IMR-90 (cell line): Measurements from ENCODE around the gene IL21R. TPM values are rescaled to one million over a fixed set of nuclear protein-coding genes. Genes with fewer than 3 reads are reported as not detected.

Source experiments
- ATAC-seq: fragments of 200-7000 bp; cut with Tn5 transposase; 2 replicates; pipeline ENCODE4 v1.9.1; 2020; ENCODE audit warnings: low read depth, mild to moderate bottlenecking, moderate library complexity
- BruUV-seq: library from RNA; stranded (reverse); fragments of 400-500 nt; replicated peaks from 2 replicates; lab custom pipeline; 2021; lab: Mats Ljungman, UMichigan
- CTCF ChIA-PET: fragments of 300-600 bp; formaldehyde crosslinking; extraction: SDS; loops from one replicate; lab custom pipeline; 2021; ENCODE audit warnings: antibody characterized with exemption; lab: Yijun Ruan, JAX
- POLR2A ChIA-PET: fragments of 300-600 bp; sonication (Branson Sonifier 250); formaldehyde crosslinking; loops from one replicate; lab custom pipeline; 2022; ENCODE audit warnings: antibody characterized with exemption; ENCODE audit not compliant: unreplicated experiment; lab: Charles Lee
- DNase-seq: peaks from one replicate; pipeline ENCODE4 v3.0.0; 2013
- H2AFZ ChIP-seq: replicated peaks from 2 replicates; pipeline ENCODE3; 2013; ENCODE audit warnings: low read length, mild to moderate bottlenecking; ENCODE audit not compliant: poor library complexity
- H2AK5ac ChIP-seq: 2 replicates; pipeline ENCODE4 v1.6.1; 2013; ENCODE audit warnings: low read depth, low read length, inconsistent platforms
- H2AK9ac ChIP-seq: replicated peaks from 2 replicates; pipeline ENCODE3; 2013; ENCODE audit warnings: mild to moderate bottlenecking, low read depth, low read length, moderate library complexity; ENCODE audit not compliant: poor library complexity
- H2BK120ac ChIP-seq: 2 replicates; pipeline ENCODE4 v1.6.1; 2013; ENCODE audit warnings: low read depth, low read length, inconsistent platforms
- H2BK15ac ChIP-seq: 3 replicates; pipeline ENCODE4 v1.6.1; 2013; ENCODE audit warnings: low read depth, low read length, inconsistent platforms
- H2BK20ac ChIP-seq: 2 replicates; pipeline ENCODE4 v1.6.1; 2013; ENCODE audit warnings: low read depth, mild to moderate bottlenecking, inconsistent platforms, low read length, moderate library complexity
- H2BK5ac ChIP-seq: 2 replicates; pipeline ENCODE4 v1.6.1; 2013; ENCODE audit warnings: mild to moderate bottlenecking, low read depth, low read length, inconsistent platforms; ENCODE audit not compliant: poor library complexity, severe bottlenecking
- H3K14ac ChIP-seq: replicated peaks from 2 replicates; pipeline ENCODE4 v1.6.1; 2013; ENCODE audit warnings: low read depth, low read length, inconsistent platforms
- H3K18ac ChIP-seq: 2 replicates; pipeline ENCODE4 v1.6.1; 2013; ENCODE audit warnings: low read depth, low read length, control low read depth
- H3K23ac ChIP-seq: 2 replicates; pipeline ENCODE4 v1.6.1; 2013; ENCODE audit warnings: low read depth, low read length, inconsistent platforms
- H3K27ac ChIP-seq: 2 replicates; pipeline ENCODE4 v1.5.1; 2013; ENCODE audit warnings: mild to moderate bottlenecking, control low read depth, low read length; ENCODE audit not compliant: insufficient read depth
- H3K27me3 ChIP-seq: 2 replicates; pipeline ENCODE4 v1.6.1; 2013; ENCODE audit warnings: low read length; ENCODE audit not compliant: control insufficient read depth, insufficient read depth
- H3K36me3 ChIP-seq: 2 replicates; pipeline ENCODE4 v1.6.1; 2013; ENCODE audit warnings: low read length, mixed read lengths; ENCODE audit not compliant: control insufficient read depth, insufficient read depth
- H3K4ac ChIP-seq: 2 replicates; pipeline ENCODE4 v1.6.1; 2013; ENCODE audit warnings: low read depth, low read length, inconsistent platforms
- H3K4me1 ChIP-seq: 2 replicates; pipeline ENCODE4 v1.6.1; 2013; ENCODE audit warnings: low read length, mixed read lengths; ENCODE audit not compliant: control insufficient read depth, insufficient read depth
- H3K4me2 ChIP-seq: 2 replicates; pipeline ENCODE4 v1.6.1; 2013; ENCODE audit warnings: low read depth, mild to moderate bottlenecking, control low read depth, low read length, moderate library complexity
- H3K4me3 ChIP-seq: 2 replicates; pipeline ENCODE4 v1.5.1; 2013; ENCODE audit warnings: low read depth, mild to moderate bottlenecking, control low read depth, low read length, moderate library complexity; ENCODE audit not compliant: insufficient read depth
- H3K56ac ChIP-seq: 2 replicates; pipeline ENCODE4 v1.6.1; 2013; ENCODE audit warnings: low read length, inconsistent platforms; ENCODE audit not compliant: insufficient read depth; ENCODE audit errors: extremely low read depth
- H3K79me1 ChIP-seq, 2 experiments: 2 replicates each; pipeline ENCODE4 v1.6.1; 2013; ENCODE audit warnings: low read length in 2 of 2, inconsistent platforms in 1 of 2, low read depth in 1 of 2
- H3K9ac ChIP-seq: 2 replicates; pipeline ENCODE4 v1.6.1; 2013; ENCODE audit warnings: low read depth, low read length, control low read depth
- H3K9me1 ChIP-seq: 2 replicates; pipeline ENCODE4 v1.6.1; 2013; ENCODE audit warnings: low read length, inconsistent platforms; ENCODE audit not compliant: insufficient read depth
- H3K9me3 ChIP-seq: 2 replicates; pipeline ENCODE4 v1.6.1; 2013; ENCODE audit warnings: low read length; ENCODE audit not compliant: control insufficient read depth, insufficient read depth
- H4K20me1 ChIP-seq: 2 replicates; pipeline ENCODE4 v1.6.1; 2013; ENCODE audit warnings: low read length, inconsistent platforms; ENCODE audit not compliant: insufficient read depth
- H4K5ac ChIP-seq: 2 replicates; pipeline ENCODE4 v1.6.1; 2013; ENCODE audit warnings: mild to moderate bottlenecking, low read depth, low read length, control low read depth
- H4K8ac ChIP-seq, 2 experiments: 2 replicates each; pipeline ENCODE4 v1.6.1; 2013; ENCODE audit warnings: low read depth in 2 of 2, low read length in 2 of 2, control low read depth in 1 of 2, inconsistent platforms in 1 of 2
- H4K91ac ChIP-seq: 2 replicates; pipeline ENCODE4 v1.6.1; 2013; ENCODE audit warnings: low read depth, low read length, inconsistent platforms; ENCODE audit not compliant: insufficient read depth
- BHLHE40 ChIP-seq: fragments of 150-350 bp; IDR thresholded peaks from 2 replicates; pipeline ENCODE4 v1.6.1; 2016; ENCODE audit warnings: mild to moderate bottlenecking, low read depth, low read length
- CEBPB ChIP-seq: IDR thresholded peaks from 2 replicates; pipeline ENCODE4 v1.6.1; 2012; ENCODE audit warnings: low read depth, low read length, improper control_type of control experiment
- FOS ChIP-seq: fragments of 150-350 bp; IDR thresholded peaks from 2 replicates; pipeline ENCODE4 v1.6.1; 2016; ENCODE audit warnings: low read depth, low read length
- MAFK ChIP-seq: IDR thresholded peaks from 2 replicates; pipeline ENCODE4 v1.6.1; 2012; ENCODE audit warnings: low read depth, low read length, improper control_type of control experiment
- MAZ ChIP-seq: IDR thresholded peaks from 2 replicates; pipeline ENCODE4 v1.6.1; 2012; ENCODE audit warnings: low read depth, mild to moderate bottlenecking, low read length, improper control_type of control experiment, moderate library complexity, borderline replicate concordance
- MXI1 ChIP-seq: IDR thresholded peaks from 2 replicates; pipeline ENCODE4 v1.6.1; 2012; ENCODE audit warnings: low read depth, mild to moderate bottlenecking, low read length, moderate library complexity, borderline replicate concordance
- NFE2L2 ChIP-seq: fragments of 150-350 bp; IDR thresholded peaks from 2 replicates; pipeline ENCODE4 v1.6.1; 2016; ENCODE audit warnings: low read depth, mild to moderate bottlenecking, low read length
- POLR2A ChIP-seq: IDR thresholded peaks from 2 replicates; pipeline ENCODE4 v1.6.1; 2012; ENCODE audit warnings: mild to moderate bottlenecking, low read depth, low read length
- RAD21 ChIP-seq: IDR thresholded peaks from 2 replicates; pipeline ENCODE4 v1.6.1; 2012; ENCODE audit warnings: low read length, improper control_type of control experiment
- RCOR1 ChIP-seq: IDR thresholded peaks from 2 replicates; pipeline ENCODE4 v1.6.1; 2012; ENCODE audit warnings: mild to moderate bottlenecking, low read length, improper control_type of control experiment; ENCODE audit not compliant: insufficient replicate concordance
- RFX5 ChIP-seq: IDR thresholded peaks from 2 replicates; pipeline ENCODE4 v1.8.0; 2012; ENCODE audit warnings: low read depth, mild to moderate bottlenecking, low read length, moderate library complexity
- SMC3 ChIP-seq: fragments of 150-350 bp; IDR thresholded peaks from 2 replicates; pipeline ENCODE4 v1.6.1; 2016; ENCODE audit warnings: low read depth, mild to moderate bottlenecking, antibody characterized with exemption, low read length, moderate library complexity
- WGBS, 2 experiments: methylation state at CpG; one replicate each; pipeline versions ENCODE4 v1.1.5 to v1.1.7; 2013; ENCODE audit warnings: missing lambda C conversion rate in 2 of 2; ENCODE audit not compliant: insufficient read length in 1 of 2; ENCODE audit errors: extremely low coverage in 2 of 2; 5-methylcytosine and 5-hydroxymethylcytosine counted together
- dilution Hi-C: fragments of 300-500 bp; cut with HindIII; formaldehyde crosslinking; loops from one replicate; pipeline ENCODE4 v1.14.3; 2018; ENCODE audit warnings: low sequenced_read_pairs; ENCODE audit not compliant: unreplicated experiment
- in situ Hi-C: fragments of 300-500 bp; cut with MboI; formaldehyde crosslinking; loops from 3 replicates; pipeline ENCODE4 v1.14.3; 2019; ENCODE audit warnings: low sequenced_read_pairs, inconsistent platforms, mixed read lengths
- intact Hi-C: fragments of 100-400 bp; cut with micrococcal nuclease; formaldehyde crosslinking; loops from 2 replicates; pipeline ENCODE4 v1.10.0; 2022
- polyA plus RNA-seq, 3 experiments: library from polyadenylated mRNA; depleted of rRNA; stranded (reverse); fragments of >200 nt; gene quantifications; 2 replicates each; pipeline ENCODE4 v1.2.3, GENCODE V29; 2012; ENCODE audit warnings: low replicate concordance in 1 of 3
- total RNA-seq: library from RNA; depleted of rRNA; stranded (reverse); fragments of >200 nt; gene quantifications from 2 replicates; pipeline ENCODE4 v1.2.3, GENCODE V29; 2012
- TF ChIP-seq, protein P1 (sequence below): fragments of 150-350 bp; IDR thresholded peaks from 2 replicates; pipeline ENCODE4 v1.6.1; 2016; ENCODE audit warnings: low read depth, mild to moderate bottlenecking, low read length, moderate library complexity, borderline replicate concordance
- TF ChIP-seq, protein P2 (sequence below): fragments of 150-350 bp; IDR thresholded peaks from 2 replicates; pipeline ENCODE4 v1.6.1; 2017; ENCODE audit warnings: mild to moderate bottlenecking, antibody characterized with exemption, low read length, low read depth

Gene IL21R
- total and polyA plus RNA-seq, 2 of the 4 experiments (the other 2 are of a cell fraction) = 0.72 to 0.97 TPM

DNA sequence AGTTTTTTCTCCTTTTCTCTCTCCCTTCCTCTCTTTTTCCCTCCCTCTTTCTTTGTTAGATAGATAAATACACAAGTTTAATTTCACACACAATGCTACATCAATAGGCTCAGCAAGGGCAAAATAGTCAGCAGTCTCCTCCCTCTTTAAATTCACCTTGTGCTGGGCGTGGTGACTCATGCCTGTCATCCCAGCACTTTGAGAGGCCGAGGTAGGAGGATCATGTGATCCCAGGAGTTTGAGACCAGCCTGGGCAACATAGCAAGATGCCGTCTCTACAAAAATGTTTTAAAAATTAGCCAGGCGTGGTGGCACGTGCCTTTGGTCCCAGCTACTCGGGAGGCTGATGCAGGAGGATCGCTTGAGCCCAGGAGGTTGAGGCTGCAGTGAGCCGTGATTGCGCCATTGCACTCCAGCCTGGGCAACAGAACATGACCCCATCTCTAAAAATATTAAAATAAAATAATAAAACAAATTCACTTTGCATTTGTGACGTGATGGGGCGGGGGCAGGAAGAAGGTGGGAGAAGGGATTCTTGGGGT, 27.4 kb downstream of the IL21R start:
- ChIA-PET CTCF (no interaction called here), POLR2A (no interaction called here)
- Histone ChIP-seq H3K4me3 (no peak overlapping the region), H3K56ac (no peak overlapping the region), H4K5ac (no peak overlapping the region), H3K9me3 (no peaks in the 10 kb centered on the region), H4K20me1 (no peaks in the 10 kb centered on the region), H2BK5ac (no peak overlapping the region), H3K27me3 (no peaks in the 10 kb centered on the region), H3K9ac (no peak overlapping the region), H2AK9ac (no peak overlapping the region), H3K36me3 (no peaks in the 10 kb centered on the region), H3K14ac (no peak overlapping the region), H2BK20ac (no peak overlapping the region), H2AK5ac (no peak overlapping the region), H3K27ac (no peak overlapping the region), H3K4ac (no peak overlapping the region), H2BK120ac (no peak overlapping the region), H3K18ac (no peak overlapping the region), H4K91ac (no peak overlapping the region), H4K8ac (no peak overlapping the region), H3K4me1 (peaks cover 8% of the 10 kb centered on the region), H2BK15ac (no peak overlapping the region), H3K23ac (no peak overlapping the region), H3K4me2 (no peak overlapping the region), H2AFZ (no peak overlapping the region), H3K9me1 (peaks cover 7% of the 10 kb centered on the region), H3K79me1 (no peaks in the 10 kb centered on the region; a peak in 1 of 4 replicates)
- DNase-seq (no peak), ATAC-seq (no peak)
- BruUV-seq = no TSS peak
- in situ Hi-C loops = no loop called here
- dilution Hi-C loops = no loop called here
- intact Hi-C loops = no loop called here
- no CpG with 5 or more reads among the region's 11 CpGs for WGBS, 2 experiments
- TF ChIP-seq FOS = no peak
- no peak for TF ChIP-seq MAZ
- TF ChIP-seq RFX5 = no peak
- TF ChIP-seq, protein P1, sequence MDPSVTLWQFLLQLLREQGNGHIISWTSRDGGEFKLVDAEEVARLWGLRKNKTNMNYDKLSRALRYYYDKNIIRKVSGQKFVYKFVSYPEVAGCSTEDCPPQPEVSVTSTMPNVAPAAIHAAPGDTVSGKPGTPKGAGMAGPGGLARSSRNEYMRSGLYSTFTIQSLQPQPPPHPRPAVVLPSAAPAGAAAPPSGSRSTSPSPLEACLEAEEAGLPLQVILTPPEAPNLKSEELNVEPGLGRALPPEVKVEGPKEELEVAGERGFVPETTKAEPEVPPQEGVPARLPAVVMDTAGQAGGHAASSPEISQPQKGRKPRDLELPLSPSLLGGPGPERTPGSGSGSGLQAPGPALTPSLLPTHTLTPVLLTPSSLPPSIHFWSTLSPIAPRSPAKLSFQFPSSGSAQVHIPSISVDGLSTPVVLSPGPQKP = no peak
- TF ChIP-seq, protein P2, sequence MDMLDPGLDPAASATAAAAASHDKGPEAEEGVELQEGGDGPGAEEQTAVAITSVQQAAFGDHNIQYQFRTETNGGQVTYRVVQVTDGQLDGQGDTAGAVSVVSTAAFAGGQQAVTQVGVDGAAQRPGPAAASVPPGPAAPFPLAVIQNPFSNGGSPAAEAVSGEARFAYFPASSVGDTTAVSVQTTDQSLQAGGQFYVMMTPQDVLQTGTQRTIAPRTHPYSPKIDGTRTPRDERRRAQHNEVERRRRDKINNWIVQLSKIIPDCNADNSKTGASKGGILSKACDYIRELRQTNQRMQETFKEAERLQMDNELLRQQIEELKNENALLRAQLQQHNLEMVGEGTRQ = no peak
- TF ChIP-seq MAFK = no peak
- TF ChIP-seq POLR2A = no peak
- no peak for TF ChIP-seq CEBPB
- no peak for TF ChIP-seq MXI1
- TF ChIP-seq BHLHE40 = no peak
- TF ChIP-seq NFE2L2 = no peak
- TF ChIP-seq RCOR1 = no peak
- TF ChIP-seq SMC3 = no peak
- no peak for TF ChIP-seq RAD21
